Peyer's patch (tissue), 4 donors: ENCODE results near the gene MIA3. TPM values are rescaled to one million over a fixed set of nuclear protein-coding genes. Genes with fewer than 3 reads are reported as not detected.

Source experiments
- DNase-seq, 3 donors: peaks; one replicate each; pipeline ENCODE4 v3.0.0-alpha.2; 2017 to 2019
- H3K27ac ChIP-seq, 4 donors: fragments of 200-600 bp; sonication (generic); one replicate each; pipeline ENCODE4 v1.5.1; 2016 to 2019
- H3K27me3 ChIP-seq, 2 donors: fragments of 200-600 bp; sonication (generic); one replicate each; pipeline ENCODE4 v1.5.1; 2019
- H3K36me3 ChIP-seq, 3 donors: fragments of 200-600 bp; sonication (generic); one replicate each; pipeline ENCODE4 v1.5.1; 2016 to 2019
- H3K4me1 ChIP-seq, 4 donors: fragments of 200-600 bp; sonication (generic); one replicate each; pipeline ENCODE4 v1.5.1; 2016 to 2019
- H3K4me3 ChIP-seq, 4 donors: fragments of 200-600 bp; sonication (generic); 1 replicate in 3 of 4; 2 replicates in 1 of 4; pipeline ENCODE4 v1.5.1; 2016 to 2019; ENCODE audit warnings: mild to moderate bottlenecking in 1 of 4
- H3K9me3 ChIP-seq, 4 donors: fragments of 200-600 bp; sonication (generic); one replicate each; pipeline ENCODE4 v1.5.1; 2016 to 2019; ENCODE audit warnings: mild to moderate bottlenecking in 1 of 4
- CTCF ChIP-seq, 6 experiments: fragments of 450-650 bp in 4 of 6; fragments of 200-600 bp in 2 of 6; sonication (generic) in 1 of 6; IDR thresholded peaks; one replicate each; pipeline ENCODE4 v1.5.1; 2017 to 2019; ENCODE audit warnings: antibody characterized with exemption in 6 of 6, mild to moderate bottlenecking in 3 of 6, moderate library complexity in 1 of 6
- POLR2A ChIP-seq, 2 donors: fragments of 450-650 bp; IDR thresholded peaks; one replicate each; pipeline ENCODE4 v1.5.1; 2017; ENCODE audit warnings: antibody characterized with exemption in 2 of 2, mild to moderate bottlenecking in 2 of 2, moderate library complexity in 2 of 2
- total RNA-seq, 4 donors: library from RNA; depleted of rRNA; stranded (reverse); fragments of >200 nt; gene quantifications; one replicate each; pipeline ENCODE4 v1.1.0, GENCODE V29; 2016

MIA3 gene
- total RNA-seq, 4 donors from 2014 or later, result 53.1 to 133 (median 75.0) TPM

GRCh38 chr1:222643606-222643937 is 25.7 kb downstream of the MIA3 start:
- Histone ChIP-seq H3K36me3 (peaks cover 0 to under 1% (median 0%) of the 10 kb centered on the region in 3 donors), H3K4me3 (peak overlapping the region; percentile 68 to 92 (median 82)), H3K4me1 (peaks cover 0 to 8% (median 0%) of the 10 kb centered on the region in 4 donors), H3K9me3 (no peaks in the 10 kb centered on the region), H3K27me3 (no peaks in the 10 kb centered on the region), H3K27ac (peak overlapping the region; percentile 92 to 98 (median 93))
- peak in 1 of 3 donors; percentile 21 for DNase-seq
- TF ChIP-seq POLR2A (IDR thresholded peaks at IDR 0.05), result no peak

GRCh38 chr1:222643938-222644635 is 26.2 kb downstream of the MIA3 start:
- no peaks in the 10 kb centered on the region for H3K9me3 ChIP-seq
- peak overlapping the region; percentile 92 to 98 (median 93) for H3K27ac ChIP-seq
- H3K36me3 ChIP-seq, result peaks cover 0 to 5% (median 0%) of the 10 kb centered on the region in 3 donors
- no peaks in the 10 kb centered on the region for H3K27me3 ChIP-seq
- TF ChIP-seq CTCF (IDR thresholded peaks at IDR 0.05) (no peak), POLR2A (IDR thresholded peaks at IDR 0.05) (peak; percentile 82 to 89)
- peak overlapping the region; percentile 68 to 92 (median 82) for H3K4me3 ChIP-seq
- DNase-seq, result peak; percentile 97 to 99 (median 99)
- peaks cover 0 to 8% (median 0%) of the 10 kb centered on the region in 4 donors for H3K4me1 ChIP-seq

- Histone ChIP-seq H3K36me3 (peaks cover 0 to 10% (median 0%) of the 10 kb centered on the region in 3 donors), H3K4me3 (peak overlapping the region; percentile 68 to 92 (median 82)), H3K27me3 (no peaks in the 10 kb centered on the region), H3K27ac (peak overlapping the region; percentile 92 to 98 (median 93)), H3K9me3 (no peaks in the 10 kb centered on the region), H3K4me1 (peaks cover 0 to 8% (median 0%) of the 10 kb centered on the region in 4 donors)
- no peak for DNase-seq
- no peak for TF ChIP-seq CTCF (IDR thresholded peaks at IDR 0.05)
- TF ChIP-seq POLR2A (IDR thresholded peaks at IDR 0.05), result no peak
Observed at GRCh38 chr1:222644636-222644980, 26.7 kb downstream of the MIA3 start.

DNA sequence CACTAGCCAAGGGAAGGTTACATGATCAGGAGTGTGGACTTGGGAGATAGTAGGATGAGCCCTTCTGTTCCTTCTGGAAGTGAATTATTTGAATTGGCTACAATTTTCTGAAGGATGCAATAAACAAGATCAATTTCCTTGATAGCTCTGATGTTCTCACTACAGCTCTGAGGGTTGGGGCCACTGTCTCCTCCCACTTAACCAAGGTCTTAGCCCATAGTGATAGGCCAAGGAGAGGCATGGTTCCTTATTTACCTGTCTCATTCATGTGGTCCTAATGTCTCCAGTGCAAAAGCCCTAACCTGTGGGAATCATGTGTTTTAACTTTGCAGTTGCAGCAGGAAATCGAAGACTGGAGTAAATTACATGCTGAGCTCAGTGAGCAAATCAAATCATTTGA is 34.8 kb downstream of the MIA3 start:
- Histone ChIP-seq H3K27ac (no peak overlapping the region), H3K4me3 (no peak overlapping the region), H3K4me1 (peaks cover 0 to 15% (median 2%) of the 10 kb centered on the region in 4 donors), H3K36me3 (peaks cover 0 to 90% (median 0%) of the 10 kb centered on the region in 3 donors), H3K9me3 (no peaks in the 10 kb centered on the region), H3K27me3 (no peaks in the 10 kb centered on the region)
- TF ChIP-seq POLR2A (IDR thresholded peaks at IDR 0.05) (no peak), CTCF (IDR thresholded peaks at IDR 0.05) (no peak)
- DNase-seq, result no peak

- no peaks in the 10 kb centered on the region for H3K9me3 ChIP-seq
- H3K4me1 ChIP-seq, result peaks cover 0 to 15% (median 2%) of the 10 kb centered on the region in 4 donors
- peak overlapping the region in 1 of 4 donors; percentile 2 for H3K27ac ChIP-seq
- no peak for TF ChIP-seq POLR2A (IDR thresholded peaks at IDR 0.05)
- TF ChIP-seq CTCF (IDR thresholded peaks at IDR 0.05), result no peak
- H3K4me3 ChIP-seq, result no peak overlapping the region
- no peak for DNase-seq
- H3K27me3 ChIP-seq, result no peaks in the 10 kb centered on the region
- peaks cover 0 to 96% (median 0%) of the 10 kb centered on the region in 3 donors for H3K36me3 ChIP-seq
Observed at GRCh38 chr1:222653178-222653827, 35.4 kb downstream of the MIA3 start.

DNA sequence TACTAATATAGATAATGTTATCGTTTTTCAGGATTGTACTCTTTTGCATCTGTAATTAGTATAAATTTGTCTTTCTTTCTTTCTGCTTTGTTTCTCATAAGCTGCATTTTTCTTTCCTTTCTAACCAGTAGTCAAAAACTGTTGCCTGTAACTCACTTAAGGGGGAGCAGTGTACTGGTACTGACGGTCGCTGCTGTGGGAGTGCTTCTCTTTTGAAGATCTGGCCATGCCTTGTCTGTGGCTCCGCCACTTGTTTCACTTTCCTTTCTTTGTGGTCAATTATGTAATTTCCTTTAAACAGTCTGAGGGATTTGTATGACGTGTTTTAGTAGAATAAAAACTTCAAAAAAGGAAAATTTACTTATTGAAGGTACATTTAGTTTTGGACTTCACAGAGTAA is 37.0 kb downstream of the MIA3 start:
- Histone ChIP-seq H3K4me1 (peaks cover 0 to 15% (median 2%) of the 10 kb centered on the region in 4 donors), H3K27ac (peak overlapping the region; percentile 33 to 74 (median 56)), H3K27me3 (no peaks in the 10 kb centered on the region), H3K36me3 (peaks cover 0 to 99% (median 0%) of the 10 kb centered on the region in 3 donors), H3K9me3 (no peaks in the 10 kb centered on the region), H3K4me3 (no peak overlapping the region)
- TF ChIP-seq POLR2A (IDR thresholded peaks at IDR 0.05) (no peak), CTCF (IDR thresholded peaks at IDR 0.05) (peak in 3 of 6 experiments; percentile 6 to 10 (median 10))
- DNase-seq, result peak in 2 of 3 donors; percentile 73 to 83
